NCI-H2081 treated with DMSO at 0.1 percent for 48 hours (cell line): ENCODE measurements around the gene RGP1.

Experiments used
- DNase-seq: peaks from one replicate; lab custom pipeline; 2025; lab: John Stamatoyannopoulos, UW

The RGP1 gene

DNA sequence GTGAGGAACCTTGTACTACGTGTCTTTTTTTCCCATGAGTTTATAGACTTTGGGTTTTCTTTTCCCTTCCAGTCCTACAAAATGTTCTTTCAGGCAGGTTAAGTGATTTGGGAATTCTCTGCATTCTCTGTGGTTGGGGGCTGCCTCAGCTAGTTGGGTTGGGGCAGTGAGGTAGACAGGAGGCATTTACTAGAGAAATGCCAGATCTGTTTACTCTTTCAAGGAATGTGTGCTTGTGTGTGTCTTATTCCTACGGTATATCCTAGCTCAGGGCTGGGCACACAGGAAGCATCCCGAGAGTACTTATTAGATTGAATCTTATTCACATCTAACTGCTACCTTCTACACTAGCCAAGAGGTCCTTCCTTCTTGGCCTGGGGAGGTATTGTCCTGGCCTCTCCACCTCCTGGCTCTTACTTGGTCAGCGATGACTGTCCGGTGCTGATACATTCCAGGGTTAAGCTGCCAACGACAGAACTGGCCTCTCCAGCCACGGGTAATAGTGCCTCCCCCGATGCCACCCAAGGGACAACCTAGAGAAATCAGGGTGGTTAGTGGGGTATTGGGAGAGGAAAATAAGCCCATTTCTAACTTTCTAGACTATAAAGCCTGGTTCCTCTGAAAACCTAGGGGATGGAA is 5.1 kb upstream of the RGP1 start:
- no peak for DNase-seq

DNA sequence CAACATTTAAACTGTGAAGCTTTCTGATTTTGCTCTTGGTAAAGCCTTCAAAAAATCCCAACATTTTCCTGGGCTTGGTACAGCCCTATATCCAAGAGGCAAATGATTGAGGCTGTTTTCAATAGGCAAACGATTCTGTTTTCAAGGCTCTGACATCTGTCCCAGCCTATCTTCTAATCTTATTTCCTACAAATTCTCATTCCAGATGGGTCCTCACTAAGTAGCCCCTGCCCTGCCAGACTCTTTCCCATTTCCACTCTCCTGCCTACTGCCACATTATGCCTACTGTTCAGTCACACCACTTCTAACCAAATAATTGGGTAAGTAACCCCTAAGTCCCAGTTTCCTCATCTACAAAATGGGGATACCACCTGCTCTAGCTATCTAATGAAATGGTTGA is 3.5 kb upstream of the RGP1 start:
- DNase-seq = no peak

DNA sequence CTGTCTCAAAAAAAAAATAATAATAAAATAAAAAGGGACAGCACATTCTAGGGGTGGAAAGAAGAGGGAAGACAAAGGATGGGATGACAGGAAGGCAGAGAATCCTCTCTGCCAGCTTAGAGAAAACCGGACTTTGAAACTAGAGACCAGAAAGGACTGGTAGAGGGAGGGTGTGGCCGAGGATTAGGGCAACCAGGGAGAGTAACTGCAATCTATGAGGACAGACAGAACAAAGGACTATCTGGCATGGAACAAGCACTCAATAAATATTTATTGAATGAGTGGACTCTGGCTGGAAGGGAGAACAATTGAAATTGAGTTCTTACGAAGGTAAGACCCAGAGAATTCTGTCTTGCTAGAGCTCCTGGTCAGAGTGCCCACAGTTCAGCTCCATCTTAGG is 2.5 kb upstream of the RGP1 start:
- DNase-seq = no peak

DNA sequence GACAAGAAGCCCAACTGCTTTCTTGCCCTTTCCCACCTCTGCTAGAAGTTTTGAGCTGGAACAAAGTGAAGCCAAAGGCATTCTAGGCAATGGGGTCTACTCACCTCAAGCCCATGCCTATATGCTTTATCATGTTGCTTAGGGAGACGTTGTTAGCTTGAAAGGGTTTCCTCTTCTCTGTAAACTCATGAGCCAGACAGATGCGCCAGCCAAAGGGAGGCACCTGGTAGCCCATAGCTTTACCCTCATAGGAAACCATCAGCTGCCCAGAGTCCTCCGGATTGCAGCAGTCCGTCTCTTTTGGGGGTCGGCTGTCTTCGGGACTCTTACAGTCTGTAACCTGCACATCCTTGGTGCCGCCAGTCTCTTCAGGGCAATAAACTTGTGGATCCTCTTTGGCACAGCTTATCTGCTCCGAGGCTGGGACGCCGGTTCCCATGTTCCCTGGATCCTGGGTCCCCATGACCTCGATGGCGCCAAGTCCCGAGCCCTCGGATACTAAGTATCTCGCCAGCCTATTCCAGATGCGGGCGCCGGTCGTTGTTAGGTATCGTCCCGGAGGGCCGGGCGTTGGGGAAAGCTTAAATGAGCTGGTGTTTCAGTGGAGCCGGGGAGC is 737 bp upstream of the RGP1 start:
- no peak for DNase-seq

DNA sequence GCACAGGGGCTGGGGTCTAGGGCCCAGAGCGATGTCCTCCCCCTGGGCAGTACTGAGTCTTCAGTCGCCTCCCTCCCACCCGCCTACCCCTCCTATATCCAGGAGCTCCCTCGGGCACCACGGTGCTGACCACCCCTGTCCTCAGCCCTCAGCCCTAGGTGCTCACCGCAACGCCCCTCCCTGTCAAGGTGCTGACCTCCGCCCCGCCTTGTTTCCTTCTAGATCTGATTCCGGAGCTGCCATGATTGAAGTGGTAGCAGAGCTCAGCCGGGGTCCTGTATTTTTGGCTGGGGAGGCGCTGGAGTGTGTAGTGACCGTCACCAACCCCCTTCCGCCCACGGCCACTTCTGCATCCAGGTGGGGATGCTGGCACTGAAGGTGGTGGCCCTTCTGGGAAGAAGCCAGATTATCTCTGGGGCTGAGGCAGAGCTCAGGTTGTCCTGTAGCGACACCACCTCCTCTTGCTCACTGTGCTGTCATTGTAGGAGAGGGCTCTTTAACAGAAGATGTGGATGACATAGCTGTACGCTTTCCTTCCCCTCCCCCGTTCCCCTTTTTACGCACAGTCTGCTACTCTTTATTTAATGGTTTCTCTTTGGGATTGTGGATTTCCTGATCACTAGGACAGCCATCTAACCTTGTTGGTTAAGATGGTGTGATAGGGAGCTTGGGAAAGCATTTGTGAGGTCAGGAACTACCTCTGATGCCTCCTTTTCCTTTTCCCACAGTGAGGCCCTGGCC is 598 bp downstream of the RGP1 start:
- DNase-seq = no peak

DNA sequence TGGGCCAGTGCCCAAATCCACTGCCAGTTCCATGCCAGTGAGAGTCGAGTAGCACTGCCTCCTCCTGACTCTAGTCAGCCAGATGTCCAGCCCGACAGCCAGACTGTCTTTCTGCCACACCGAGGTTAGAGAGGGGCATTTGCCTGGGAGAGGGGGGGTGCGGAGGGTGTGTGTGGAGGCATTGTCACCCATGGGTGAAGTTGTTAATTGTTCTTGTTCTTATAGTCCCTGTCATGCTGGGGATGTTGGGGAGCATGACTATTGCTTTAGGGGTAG is 1.1 kb downstream of the RGP1 start:
- DNase-seq = no peak

DNA sequence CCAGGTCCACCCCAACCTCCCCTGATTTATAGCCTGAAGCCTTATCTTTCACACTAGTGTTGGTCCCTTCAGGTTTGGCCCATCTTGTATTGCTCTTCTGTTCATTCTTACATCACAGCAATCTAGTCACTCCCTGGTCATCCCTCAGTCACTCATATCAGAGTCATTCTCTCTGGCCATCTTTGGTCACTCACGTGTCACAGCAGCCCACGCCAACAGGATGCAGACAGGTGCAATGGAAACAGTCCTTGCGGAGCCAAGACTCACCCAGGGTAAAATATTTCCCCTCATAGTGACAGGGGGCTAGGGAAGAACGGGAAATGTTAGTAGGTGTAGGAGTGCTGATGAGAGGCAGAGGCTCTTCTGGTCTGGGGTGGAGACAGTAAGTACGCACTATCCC is 4.4 kb downstream of the RGP1 start:
- no peak for DNase-seq

DNA sequence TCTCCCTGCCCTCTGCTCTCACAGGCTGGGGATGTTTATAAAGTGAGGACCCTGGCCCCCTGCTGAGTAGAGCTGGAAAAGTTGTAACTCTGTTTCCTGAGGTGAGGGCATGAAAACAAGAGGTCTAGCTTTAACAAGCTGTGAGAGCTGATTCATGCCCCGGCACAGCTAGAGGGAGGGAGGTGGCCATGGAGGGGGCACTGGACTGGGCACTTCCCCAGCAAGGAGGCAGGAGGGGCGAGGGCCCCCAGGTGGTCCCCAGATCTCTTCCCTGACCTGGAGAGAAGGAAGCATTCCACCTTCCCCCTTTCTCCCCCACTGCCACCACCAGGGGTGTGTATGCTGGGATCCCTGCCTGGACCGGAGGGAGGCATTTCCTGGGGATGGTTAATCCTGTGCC is 5.2 kb downstream of the RGP1 start, which contains the start of gene MSMP:
MSMP (minus strand) TSS at position 13 of the 400 bp plus-strand sequence. CDS start 147 bp downstream, outside the sequence.
- no peak for DNase-seq

DNA sequence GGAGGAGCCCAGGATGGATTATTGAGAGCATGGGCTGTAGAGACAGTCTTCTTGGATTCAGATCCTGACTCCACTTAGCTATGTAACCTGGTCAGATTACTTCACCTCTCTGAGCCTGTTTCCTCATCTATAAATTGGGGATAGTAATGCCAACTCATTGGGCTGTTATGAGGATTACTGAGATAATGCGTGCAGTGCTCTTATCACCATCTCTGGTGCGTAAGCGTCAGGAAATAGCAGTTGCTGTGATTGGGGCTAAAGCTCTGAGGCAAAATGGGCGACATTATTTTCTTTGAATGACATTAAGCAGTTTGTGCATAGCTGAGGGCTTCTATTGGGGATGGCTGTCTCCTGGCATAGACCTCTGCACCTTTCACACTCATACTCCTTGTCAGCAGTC is 6.0 kb downstream of the RGP1 start:
- no peak for DNase-seq

DNA sequence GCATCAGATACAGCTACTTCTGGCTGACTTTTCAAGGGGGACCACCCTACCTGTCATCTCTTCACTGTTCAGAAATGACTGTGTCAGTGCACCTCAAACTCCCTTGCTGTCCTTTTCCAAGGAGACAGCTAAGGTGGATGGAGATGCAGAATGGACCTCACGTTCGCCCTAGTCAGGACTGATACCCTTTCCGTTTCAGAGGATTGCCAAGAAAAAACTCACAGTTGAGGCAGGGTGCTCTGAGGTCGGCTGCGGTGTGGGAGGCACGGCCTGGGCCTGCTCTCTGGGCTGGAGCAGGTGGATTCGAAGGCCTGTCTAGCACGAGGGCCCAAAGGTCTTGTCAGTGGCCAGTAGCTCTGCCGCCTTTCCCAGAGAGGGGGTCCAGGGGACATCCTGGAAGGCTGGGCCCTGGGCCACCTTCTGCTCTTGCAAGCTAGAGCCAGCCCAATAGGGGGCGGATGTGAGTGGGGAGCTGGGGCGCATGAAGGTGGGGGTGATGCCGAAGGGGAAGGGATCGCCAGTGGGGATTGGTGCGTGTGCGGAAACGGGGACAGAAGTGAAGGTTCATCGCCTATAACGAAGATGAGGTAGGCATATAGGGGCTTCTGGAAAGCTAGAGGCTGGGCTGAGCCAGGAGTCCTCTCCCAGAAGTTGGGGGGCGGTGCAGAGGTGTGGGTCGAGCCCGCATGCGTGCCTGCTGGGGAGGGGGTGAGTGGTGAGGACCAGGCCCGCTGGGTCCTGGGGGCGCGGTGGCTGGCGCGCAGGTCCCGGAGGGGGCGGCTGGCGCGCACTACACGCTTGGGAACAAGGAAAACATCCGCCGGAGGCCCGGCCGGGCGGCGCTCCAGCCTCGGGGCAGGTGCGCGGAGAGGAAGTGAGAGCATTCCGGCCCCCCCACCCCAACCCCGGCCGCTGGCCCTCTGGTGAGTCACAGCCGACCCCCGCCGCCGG is 7.5 kb downstream of the RGP1 start:
- DNase-seq = no peak

DNA sequence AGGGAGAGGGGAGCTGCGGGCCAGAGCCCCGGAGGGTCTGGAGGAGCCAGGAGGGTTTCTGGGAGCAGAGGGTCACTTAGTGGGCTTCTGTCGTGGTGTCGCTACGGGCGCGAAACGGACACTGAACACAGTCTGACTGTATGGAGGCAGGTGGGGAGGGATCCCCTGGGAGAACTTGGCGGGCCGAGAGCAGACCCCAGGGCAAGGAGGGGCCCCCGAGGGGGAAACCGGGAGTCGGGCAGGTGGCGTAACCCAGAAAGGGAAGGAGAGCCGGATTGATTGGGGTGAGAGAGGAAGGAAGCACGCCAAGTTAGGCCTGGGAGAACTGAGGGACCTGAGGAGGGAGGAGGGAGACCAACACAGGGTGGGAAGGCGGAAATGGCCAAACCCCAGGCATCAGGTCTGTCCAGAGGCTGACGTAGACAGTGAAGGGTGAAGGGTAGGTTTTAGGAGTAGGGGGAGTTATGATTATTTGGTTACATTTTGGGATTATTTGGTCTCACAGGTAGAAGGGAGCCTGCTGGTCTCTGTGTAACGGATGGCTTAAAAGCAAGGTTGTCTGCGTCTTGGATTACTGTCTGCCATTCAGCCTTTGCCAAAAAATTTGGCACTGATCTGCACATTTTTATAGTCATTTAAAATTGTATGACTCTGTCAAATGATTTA is 8.3 kb downstream of the RGP1 start:
- DNase-seq = peak; percentile 47

DNA sequence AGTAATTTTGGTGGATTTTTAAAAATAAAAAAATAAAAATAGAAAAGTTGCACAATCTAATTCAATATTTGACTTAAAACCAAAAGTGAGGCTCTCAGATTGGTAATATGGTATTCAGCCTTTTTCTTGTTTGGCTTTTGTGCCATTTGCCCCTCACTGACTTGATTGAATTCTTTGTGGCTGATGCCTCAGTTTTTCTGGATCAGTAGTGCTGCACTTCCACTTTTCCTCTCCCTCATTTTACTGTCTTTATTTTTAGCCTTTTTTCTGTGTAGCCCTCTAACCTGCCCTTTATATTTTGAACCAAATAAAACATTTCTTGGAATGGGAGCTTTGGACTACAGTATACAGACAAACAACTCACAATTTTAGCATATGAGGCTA is 8.8 kb downstream of the RGP1 start:
- no peak for DNase-seq

DNA sequence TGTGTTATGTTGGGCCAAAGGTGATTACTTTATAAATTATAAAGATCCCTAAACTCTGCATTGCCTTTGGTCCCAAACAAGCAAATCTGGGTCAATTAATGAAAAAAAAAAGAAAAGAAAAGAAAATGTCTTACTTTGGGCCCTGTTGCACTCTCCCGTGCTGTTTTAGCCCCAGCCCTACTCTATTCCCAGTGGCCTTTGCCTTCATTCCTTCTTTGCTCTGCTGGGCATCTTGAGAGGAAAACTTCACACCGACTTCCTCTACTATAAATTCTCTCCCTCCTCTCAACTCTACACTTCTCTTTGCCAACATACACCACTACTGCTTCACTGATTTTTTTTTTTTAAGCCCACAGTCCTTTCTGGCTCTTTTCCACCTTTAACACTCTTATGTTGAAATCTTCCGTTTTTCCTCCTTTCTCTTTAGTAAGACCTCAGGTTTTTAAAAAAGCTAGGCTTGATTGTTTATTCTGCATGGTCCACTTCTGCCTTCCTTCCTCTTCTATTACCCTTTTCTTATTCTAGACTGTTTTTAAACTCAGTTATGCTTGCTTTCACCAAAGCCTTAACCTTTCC is 9.5 kb downstream of the RGP1 start:
- DNase-seq = no peak

DNA sequence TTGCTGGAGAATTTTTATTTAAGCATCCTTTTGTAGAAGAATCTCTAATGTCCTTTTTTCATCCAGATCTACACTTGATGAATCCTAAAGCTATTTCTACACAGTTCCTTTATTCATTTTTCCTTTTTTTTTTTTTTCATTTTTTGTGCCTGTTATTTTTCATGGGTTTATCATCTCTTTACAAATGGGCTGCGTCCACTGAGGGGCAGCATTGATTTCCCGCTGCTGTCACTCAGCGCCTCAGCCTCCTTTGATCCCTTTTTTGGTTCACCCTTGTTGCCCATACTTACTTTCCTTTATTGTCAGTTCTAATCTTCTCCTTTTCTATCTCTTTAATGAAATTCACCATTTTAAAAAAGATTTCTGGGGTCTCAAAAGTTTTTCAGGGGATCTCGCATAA is 10.7 kb downstream of the RGP1 start:
- DNase-seq = no peak

DNA sequence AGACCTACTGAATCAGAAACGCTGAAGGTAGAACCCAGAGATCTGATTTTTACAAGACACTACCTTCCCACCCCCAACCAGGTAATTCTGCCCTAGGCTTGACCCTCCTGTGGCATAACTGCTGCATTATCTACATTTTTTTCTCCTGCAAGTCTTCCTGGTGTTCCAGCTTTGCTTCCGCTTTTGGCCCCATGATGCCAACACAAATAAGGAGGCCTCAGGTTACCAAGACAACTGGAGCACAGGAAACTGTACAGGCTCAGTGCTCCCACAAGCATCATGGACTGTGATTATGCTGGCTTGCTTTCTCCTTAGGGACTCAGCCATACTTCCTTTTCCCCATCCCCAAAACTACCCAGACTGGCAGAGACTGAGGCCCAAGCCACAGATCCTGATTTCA is 11.6 kb downstream of the RGP1 start:
- peak; percentile 56 for DNase-seq

DNA sequence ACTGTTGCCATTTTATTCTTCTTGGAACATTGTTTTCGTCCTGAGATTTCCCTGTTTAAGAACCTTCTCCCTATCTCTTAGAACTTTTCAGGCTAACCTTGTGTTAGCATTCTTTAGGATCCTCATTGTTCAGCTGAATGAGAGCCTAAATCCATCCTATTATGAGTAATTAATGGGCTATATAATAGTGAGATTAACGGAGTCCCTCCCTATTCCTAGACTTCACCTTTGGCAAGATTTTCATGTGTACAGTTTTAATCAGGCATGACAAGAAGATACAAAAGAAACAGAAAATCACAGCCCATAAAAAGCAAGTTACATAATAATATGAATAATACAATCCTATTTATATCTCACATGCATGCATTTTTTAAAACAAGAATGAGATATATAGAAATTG is 14.1 kb downstream of the RGP1 start:
- no peak for DNase-seq

DNA sequence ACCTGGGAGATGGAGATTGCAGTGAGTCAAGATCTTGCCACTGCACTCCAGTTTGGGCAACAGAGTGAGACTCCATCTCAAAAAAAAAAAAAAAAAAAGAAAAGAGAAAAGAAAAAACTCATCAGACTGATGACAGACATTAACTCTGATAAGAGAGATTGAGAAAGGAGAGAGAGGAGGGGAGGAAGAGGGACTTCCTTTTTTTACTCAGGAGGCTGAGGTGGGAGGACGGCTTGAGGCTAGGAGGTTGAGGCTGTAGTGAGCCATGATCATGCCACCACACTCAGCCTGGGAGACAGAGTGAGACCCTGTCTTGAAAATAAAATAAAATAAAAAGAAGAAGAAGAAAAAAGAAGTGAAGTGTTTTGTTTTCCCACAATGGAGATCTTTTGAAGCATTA is 14.7 kb downstream of the RGP1 start:
- DNase-seq = no peak

DNA sequence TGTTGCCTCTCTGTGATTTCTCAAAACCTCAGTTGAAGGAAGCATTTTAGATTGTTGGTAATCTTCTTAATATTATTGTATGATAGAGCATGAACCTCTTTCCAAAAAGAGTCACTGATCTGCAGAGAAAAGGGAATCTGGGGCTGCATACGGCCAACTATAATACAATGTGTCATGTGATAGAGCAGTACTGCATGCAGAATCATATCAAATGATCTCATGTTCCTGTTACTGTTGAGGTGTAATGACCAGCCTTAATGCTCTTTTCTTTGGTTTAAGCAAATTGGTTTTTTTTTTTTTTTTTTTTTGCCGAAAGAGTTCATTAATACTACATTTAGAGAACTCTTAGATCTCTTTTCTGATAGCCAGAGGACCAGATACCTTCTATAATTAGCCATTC is 17.9 kb downstream of the RGP1 start:
- DNase-seq = no peak

DNA sequence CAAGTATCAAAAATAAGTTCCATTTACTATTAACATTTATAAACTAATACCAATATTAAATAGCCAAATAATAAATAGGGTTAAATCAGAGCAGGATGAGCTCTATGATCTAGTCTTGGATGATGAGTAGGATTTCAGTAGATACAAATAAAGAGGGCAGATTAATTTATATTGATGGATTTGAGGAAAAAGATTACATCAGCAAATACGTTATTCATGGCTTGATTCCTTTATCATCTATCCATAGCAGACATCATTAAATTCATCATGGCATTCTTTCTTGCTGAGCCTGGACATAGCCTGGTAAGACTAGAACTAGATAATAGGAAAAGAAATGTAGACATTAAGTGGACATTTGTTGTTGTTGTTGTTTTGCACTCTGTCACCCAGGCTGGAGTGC is 18.4 kb downstream of the RGP1 start:
- DNase-seq = no peak

DNA sequence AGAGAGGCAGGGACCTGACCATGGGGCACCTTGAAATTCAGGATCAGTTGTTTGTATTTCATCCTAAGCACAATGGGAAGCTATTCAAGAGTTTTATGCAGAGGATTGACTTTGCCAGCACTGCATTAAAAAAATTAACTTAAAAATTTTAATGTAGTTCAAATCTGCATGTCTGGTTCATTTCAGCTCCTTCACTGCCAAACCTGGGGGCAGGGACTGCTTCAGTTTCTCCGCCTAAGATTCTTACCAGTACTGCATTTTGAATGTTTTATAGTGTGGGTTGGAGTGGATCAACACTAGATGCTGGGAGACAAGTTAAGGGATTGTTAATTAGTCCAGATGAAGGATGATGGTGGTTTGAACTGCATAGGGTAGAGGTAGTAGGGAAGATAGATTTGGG is 20.7 kb downstream of the RGP1 start:
- DNase-seq = no peak

DNA sequence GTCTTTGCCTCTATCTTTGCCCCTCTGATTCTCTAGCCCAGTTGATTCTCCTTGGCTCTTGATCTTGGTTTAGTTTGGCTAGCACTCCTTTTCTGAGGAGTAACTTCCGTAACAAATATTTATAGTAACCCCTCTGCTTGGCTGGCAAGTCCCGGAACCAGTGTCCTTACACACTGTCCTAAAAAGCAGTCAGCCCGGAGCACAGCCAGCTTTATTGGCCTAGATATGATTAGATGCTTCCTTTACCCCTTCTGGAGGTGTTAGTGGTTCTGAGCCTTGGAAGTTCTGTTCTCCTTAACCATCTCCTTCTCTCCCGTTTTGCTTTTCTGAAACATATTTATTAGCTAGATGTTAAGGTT is 22.0 kb downstream of the RGP1 start:
- DNase-seq = no peak

DNA sequence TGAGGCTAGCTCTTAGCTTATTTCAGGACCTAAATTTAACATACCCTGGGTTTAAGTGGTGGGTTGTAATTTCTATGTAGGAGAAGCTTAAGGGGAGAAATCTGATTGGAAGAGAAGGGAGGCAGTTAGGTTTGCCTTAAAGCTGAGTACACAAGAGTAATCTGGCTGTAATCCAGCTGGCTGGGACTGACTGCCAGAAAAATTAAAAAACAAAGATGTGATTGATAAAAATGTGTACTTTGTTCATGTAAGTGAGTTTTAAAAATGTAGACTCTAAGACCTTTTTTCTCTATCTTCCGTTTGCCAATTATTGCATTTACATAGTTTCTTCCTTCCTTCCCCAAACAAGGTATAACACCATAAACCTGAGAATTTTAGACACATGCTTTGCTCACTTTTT is 22.4 kb downstream of the RGP1 start:
- DNase-seq = peak; percentile 93
